Measurements from ENCODE around the gene CBFA2T2.
"Not testable (repeated sequence)": the region's sequence is repeated elsewhere in the genome, so short reads cannot be mapped to it uniquely, and the experiment has no call there.

CBFA2T2 gene

DNA sequence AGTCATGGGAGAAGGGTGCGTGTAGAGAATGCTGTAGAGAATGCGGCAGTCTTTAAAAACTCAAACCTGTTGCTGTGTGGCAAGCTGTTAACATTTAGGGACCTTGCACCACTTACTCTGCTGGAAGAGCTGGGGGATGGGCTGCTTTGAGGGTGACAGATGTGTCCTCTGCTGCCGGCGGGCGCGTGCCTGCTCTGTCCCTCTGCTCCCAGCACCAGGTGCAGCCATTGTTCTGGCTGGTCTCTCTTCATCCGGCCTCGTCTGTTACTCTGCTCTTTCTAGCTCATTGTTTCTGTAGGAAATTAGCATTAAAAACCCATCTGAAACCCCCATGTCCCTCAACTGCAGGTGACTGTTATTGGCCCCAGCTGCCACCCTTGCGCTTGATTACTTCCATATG, 78.5 kb downstream of the CBFA2T2 start:
- no peak overlapping the region for H3K4me3 ChIP-seq (ENCODE audit: control insufficient read depth, low read depth, low read length)
- TF ChIP-seq, protein P1, sequence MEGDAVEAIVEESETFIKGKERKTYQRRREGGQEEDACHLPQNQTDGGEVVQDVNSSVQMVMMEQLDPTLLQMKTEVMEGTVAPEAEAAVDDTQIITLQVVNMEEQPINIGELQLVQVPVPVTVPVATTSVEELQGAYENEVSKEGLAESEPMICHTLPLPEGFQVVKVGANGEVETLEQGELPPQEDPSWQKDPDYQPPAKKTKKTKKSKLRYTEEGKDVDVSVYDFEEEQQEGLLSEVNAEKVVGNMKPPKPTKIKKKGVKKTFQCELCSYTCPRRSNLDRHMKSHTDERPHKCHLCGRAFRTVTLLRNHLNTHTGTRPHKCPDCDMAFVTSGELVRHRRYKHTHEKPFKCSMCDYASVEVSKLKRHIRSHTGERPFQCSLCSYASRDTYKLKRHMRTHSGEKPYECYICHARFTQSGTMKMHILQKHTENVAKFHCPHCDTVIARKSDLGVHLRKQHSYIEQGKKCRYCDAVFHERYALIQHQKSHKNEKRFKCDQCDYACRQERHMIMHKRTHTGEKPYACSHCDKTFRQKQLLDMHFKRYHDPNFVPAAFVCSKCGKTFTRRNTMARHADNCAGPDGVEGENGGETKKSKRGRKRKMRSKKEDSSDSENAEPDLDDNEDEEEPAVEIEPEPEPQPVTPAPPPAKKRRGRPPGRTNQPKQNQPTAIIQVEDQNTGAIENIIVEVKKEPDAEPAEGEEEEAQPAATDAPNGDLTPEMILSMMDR (IDR thresholded peaks at IDR 0.05; ENCODE audit: control insufficient read depth, insufficient read depth, low read depth, low read length, missing control alignments): no peak
- no peak for DNase-seq (ENCODE audit: low read depth)

DNA sequence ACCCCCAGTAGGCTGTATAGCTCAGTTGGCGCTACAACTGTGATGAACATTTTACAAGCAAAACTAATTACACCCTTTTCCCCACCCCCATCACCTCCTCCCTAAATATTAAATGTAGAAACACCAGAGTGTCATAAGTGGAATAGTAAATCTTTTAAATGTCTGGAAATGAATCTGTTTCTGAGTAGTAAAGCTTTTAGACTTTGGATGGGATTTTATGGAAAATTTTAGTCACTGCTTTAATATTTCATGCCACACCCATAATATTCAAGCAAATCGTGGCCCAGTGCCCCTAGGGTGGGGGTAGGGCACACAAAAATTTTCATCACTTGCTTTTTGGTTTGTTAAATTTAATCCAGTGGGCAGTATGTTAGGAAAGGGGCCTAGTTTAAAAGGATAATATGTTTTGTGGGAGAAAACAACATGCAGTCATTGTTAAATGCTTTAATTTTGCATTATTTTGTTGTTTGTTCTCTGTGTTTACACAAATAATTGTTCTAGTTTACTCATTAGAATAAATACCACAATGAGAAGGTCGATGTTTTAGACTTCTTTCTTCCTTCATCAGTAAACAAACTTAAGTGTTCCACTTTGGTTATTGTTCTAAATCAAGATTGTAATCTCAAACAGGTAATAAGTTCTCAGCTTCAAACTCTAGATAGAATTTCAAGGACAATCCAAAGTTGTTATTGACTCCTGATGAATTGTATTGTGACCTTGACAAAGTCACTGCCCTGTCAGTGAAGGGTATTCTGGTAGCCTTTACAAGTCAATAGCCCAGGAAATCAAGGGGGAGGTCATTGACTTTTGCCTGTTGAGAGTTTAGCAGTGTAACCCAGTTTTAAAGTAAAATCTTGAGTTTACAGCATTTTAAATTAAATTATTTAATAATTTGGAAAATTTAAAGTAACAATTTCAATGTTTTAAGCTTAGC, 79.2 kb downstream of the CBFA2T2 start:
- H3K4me3 ChIP-seq (ENCODE audit: control insufficient read depth, low read depth, low read length): no peak overlapping the region

DNA sequence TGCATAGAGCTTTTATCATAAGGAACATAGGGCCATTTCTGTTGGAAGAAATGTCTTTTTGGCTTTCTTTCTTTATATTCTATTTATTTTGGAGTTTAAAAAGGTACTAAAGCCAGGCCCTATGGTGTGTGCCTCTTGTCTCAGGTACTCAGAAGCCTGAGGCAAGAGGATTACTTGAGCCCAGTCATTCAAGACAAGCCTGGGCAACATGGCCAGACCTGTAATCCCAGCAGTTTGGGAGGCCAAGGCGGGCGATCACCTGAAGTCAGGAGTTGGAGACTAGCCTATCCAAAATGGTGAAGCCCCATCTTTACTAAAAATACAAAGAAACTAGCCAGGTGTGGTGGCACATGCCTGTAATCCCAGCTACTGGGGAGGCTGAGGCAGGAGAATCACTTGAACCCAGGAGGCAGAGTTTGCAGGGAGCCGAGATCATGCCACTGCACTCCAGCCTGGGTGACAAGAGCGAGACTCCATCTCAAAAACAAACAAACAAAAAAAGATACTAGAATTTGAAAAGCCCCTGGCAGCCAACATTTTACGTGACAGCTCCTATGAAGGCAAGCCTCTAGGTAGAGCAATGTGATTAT, 80.0 kb downstream of the CBFA2T2 start:
- no peak overlapping the region for H3K4me3 ChIP-seq (ENCODE audit: control insufficient read depth, low read depth, low read length)
- no peak for DNase-seq (ENCODE audit: low read depth)
- TF ChIP-seq, protein P1 (IDR thresholded peaks at IDR 0.05; ENCODE audit: control insufficient read depth, insufficient read depth, low read depth, low read length, missing control alignments): no peak

More for the DNA sequence above, 79.2 kb downstream of the CBFA2T2 start:
- TF ChIP-seq, protein P1 (IDR thresholded peaks at IDR 0.05; ENCODE audit: control insufficient read depth, insufficient read depth, low read depth, low read length, missing control alignments): no peak
- no peak for DNase-seq (ENCODE audit: low read depth)

DNA sequence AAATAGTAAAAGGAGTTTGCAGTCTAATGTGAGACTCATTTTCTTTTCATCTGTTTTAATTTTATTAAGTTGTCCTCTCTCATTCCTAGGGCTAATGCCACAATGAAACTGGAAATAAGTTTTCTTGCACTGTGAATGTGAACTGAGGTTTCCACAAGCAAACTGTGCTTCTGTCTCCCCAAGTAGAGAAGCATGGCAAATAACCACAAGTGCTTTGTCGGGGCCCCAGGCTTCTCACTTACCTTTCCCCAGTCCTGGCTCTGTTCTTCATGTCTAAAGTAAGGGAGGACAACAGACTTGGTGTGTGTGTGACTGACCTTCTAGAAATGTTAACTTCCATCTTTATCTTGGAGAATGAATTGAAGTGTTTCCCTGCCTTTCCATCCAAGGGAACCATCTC, 80.8 kb downstream of the CBFA2T2 start:
- no peak for DNase-seq (ENCODE audit: low read depth)
- H3K4me3 ChIP-seq (ENCODE audit: control insufficient read depth, low read depth, low read length): no peak overlapping the region
- TF ChIP-seq, protein P1 (IDR thresholded peaks at IDR 0.05; ENCODE audit: control insufficient read depth, insufficient read depth, low read depth, low read length, missing control alignments): no peak

DNA sequence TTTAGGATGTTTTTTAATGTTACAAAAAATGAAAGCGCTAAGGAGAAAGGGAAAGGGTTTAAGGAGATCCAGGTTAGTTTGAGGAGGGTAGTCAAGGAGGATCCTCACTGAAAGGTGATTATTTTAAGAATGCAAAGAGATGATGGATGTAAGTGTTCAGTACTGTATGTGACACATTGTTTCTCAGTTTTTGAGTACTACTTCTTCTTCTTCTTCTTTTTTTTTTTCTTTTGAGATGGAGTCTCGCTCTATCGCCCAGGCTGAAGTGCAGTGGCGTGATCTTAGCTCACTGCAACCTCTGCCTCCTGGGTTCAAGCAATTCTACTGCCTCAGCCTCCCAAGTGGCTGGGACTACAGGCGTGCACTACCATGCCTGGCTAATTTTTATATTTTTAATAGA, 83.4 kb downstream of the CBFA2T2 start:
- not testable (repeated sequence) for DNase-seq (ENCODE audit: low read depth); H3K4me3 ChIP-seq (ENCODE audit: control insufficient read depth, low read depth, low read length)

DNA sequence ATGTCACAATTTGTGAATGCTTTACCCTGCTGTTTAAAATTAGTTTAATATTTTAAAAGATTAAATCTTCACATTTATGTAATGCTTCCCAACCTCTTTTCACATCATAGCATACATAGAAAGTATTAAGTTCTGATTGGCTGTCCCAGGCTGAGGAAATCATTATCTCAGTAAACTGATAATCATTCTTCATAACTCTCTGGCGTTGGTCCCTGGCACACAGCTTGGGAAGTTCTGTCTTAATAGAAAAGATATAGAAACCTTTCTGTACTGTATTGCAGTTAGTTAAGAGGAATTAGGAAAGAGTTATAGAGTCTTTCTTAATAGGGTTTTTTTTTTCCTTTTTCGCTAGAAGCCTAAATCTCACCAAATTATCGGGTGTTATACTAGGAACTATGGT, 85.4 kb downstream of the CBFA2T2 start:
- no peak for DNase-seq (ENCODE audit: low read depth)
- H3K4me3 ChIP-seq (ENCODE audit: control insufficient read depth, low read depth, low read length): no peak overlapping the region
- TF ChIP-seq, protein P1 (IDR thresholded peaks at IDR 0.05; ENCODE audit: control insufficient read depth, insufficient read depth, low read depth, low read length, missing control alignments): no peak
